OCI-LY3 (cell line): ENCODE data around the gene KLHDC3.

Experiments used
- EZH2phosphoT487 ChIP-seq: fragments of 200-600 bp; shearing (Covaris generic); IDR thresholded peaks from 2 replicates; pipeline ENCODE4 v1.6.1; 2018; ENCODE audit warnings: antibody characterized with exemption, mixed run types, low read depth
- TF ChIP-seq, protein P1 (sequence below): fragments of 200-600, 300-600 bp; sonication (generic); IDR thresholded peaks from 2 replicates; pipeline ENCODE4 v1.5.1; 2014; ENCODE audit warnings: antibody characterized with exemption, low read length, low read depth

DNA sequence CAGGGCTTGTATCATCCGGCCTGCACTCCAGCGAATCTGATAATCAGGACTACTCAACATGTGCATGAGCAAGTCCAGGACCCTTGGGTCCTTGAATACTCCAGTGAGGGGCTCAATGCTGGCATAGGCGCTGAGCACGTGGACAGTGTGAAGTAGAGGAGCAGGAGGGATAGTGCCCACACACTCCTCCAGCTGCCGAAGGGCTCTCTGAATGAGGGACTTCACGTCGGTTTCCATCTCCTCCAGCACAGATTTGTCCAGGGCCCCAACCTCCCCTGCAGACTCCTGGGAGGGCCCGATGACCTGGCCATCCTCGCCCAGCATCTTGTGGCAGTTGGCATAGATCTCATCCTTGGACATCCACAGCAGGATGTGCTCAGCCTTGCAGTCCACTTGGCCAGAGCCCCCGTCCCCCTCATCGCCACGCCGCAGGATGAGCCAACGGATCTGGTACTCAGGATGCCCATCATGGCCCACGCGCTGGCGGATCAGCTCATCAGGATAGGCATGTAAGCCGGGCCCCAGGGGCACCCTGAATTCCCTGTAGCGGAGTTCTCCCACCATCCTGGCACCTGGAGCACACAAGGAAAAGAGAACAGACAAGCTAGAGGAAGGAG lies 38.3 kb downstream of the KLHDC3 start:
- TF ChIP-seq, protein P1, sequence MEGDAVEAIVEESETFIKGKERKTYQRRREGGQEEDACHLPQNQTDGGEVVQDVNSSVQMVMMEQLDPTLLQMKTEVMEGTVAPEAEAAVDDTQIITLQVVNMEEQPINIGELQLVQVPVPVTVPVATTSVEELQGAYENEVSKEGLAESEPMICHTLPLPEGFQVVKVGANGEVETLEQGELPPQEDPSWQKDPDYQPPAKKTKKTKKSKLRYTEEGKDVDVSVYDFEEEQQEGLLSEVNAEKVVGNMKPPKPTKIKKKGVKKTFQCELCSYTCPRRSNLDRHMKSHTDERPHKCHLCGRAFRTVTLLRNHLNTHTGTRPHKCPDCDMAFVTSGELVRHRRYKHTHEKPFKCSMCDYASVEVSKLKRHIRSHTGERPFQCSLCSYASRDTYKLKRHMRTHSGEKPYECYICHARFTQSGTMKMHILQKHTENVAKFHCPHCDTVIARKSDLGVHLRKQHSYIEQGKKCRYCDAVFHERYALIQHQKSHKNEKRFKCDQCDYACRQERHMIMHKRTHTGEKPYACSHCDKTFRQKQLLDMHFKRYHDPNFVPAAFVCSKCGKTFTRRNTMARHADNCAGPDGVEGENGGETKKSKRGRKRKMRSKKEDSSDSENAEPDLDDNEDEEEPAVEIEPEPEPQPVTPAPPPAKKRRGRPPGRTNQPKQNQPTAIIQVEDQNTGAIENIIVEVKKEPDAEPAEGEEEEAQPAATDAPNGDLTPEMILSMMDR: no peak
- no peak for TF ChIP-seq EZH2phosphoT487
